Mesenchymal stem cell (in vitro differentiated cells and primary cell): Measurements from ENCODE around the gene ADCYAP1R1.

ENCODE experiments used
- DNase-seq: peaks from one replicate; pipeline ENCODE4 v3.0.0-alpha.2; 2013
- H2AFZ ChIP-seq: one replicate; pipeline ENCODE4 v1.6.1; 2013; ENCODE audit warnings: low read depth, mild to moderate bottlenecking, control low read depth, inconsistent platforms, low read length, moderate library complexity
- H2AK5ac ChIP-seq: 2 replicates; pipeline ENCODE4 v1.6.1; 2013; ENCODE audit warnings: low read length, moderate library complexity, mild to moderate bottlenecking, inconsistent platforms; ENCODE audit not compliant: severe bottlenecking
- H2BK120ac ChIP-seq: one replicate; pipeline ENCODE4 v1.6.1; 2013; ENCODE audit warnings: low read depth, mild to moderate bottlenecking, inconsistent platforms, low read length, moderate library complexity
- H2BK12ac ChIP-seq, 2 experiments: one replicate each; pipeline ENCODE4 v1.6.1; 2013; ENCODE audit warnings: inconsistent platforms in 2 of 2, low read length in 2 of 2, mild to moderate bottlenecking in 2 of 2, moderate library complexity in 2 of 2, control low read depth in 1 of 2
- H2BK15ac ChIP-seq: one replicate; pipeline ENCODE4 v1.6.1; 2013; ENCODE audit warnings: mild to moderate bottlenecking, low read depth, inconsistent platforms; ENCODE audit not compliant: poor library complexity, severe bottlenecking
- H2BK5ac ChIP-seq: 2 replicates; pipeline ENCODE4 v1.6.1; 2013; ENCODE audit warnings: low read depth, mild to moderate bottlenecking, low read length, control low read depth, inconsistent platforms; ENCODE audit not compliant: poor library complexity, severe bottlenecking
- H3K14ac ChIP-seq, 2 experiments: one replicate each; pipeline ENCODE4 v1.6.1; 2013; ENCODE audit warnings: inconsistent platforms in 2 of 2, low read length in 2 of 2, control low read depth in 1 of 2, mild to moderate bottlenecking in 1 of 2, moderate library complexity in 1 of 2
- H3K18ac ChIP-seq, 2 experiments: one replicate each; pipeline ENCODE4 v1.6.1; 2013; ENCODE audit warnings: inconsistent platforms in 2 of 2, low read length in 2 of 2, control low read depth in 1 of 2, low read depth in 1 of 2, mild to moderate bottlenecking in 1 of 2
- H3K23ac ChIP-seq, 2 experiments: one replicate each; pipeline ENCODE4 v1.6.1; 2013; ENCODE audit warnings: inconsistent platforms in 2 of 2, low read length in 2 of 2, mild to moderate bottlenecking in 2 of 2, moderate library complexity in 2 of 2, control low read depth in 1 of 2
- H3K27ac ChIP-seq: 2 replicates; pipeline ENCODE4 v1.5.1; 2013; ENCODE audit warnings: mild to moderate bottlenecking, moderate library complexity, low read length, control low read depth, inconsistent platforms; ENCODE audit not compliant: poor library complexity, severe bottlenecking
- H3K27me3 ChIP-seq, 2 experiments: 2 replicates each; pipeline versions ENCODE4 v1.6.1 to v1.7.0; 2013; ENCODE audit warnings: low read length in 2 of 2, mild to moderate bottlenecking in 2 of 2, moderate library complexity in 2 of 2, control low read depth in 1 of 2, inconsistent platforms in 1 of 2; ENCODE audit not compliant: control insufficient read depth in 1 of 2, insufficient read depth in 1 of 2
- H3K36me3 ChIP-seq, 2 experiments: 2 replicates each; pipeline versions ENCODE4 v1.6.1 to v1.7.0; 2013; ENCODE audit warnings: low read length in 2 of 2, control low read depth in 1 of 2, inconsistent platforms in 1 of 2, low read depth in 1 of 2, mild to moderate bottlenecking in 1 of 2; ENCODE audit not compliant: insufficient read depth in 2 of 2, control insufficient read depth in 1 of 2
- H3K4ac ChIP-seq, 2 experiments: one replicate each; pipeline ENCODE4 v1.6.1; 2013; ENCODE audit warnings: inconsistent platforms in 2 of 2, low read length in 2 of 2, mild to moderate bottlenecking in 2 of 2, moderate library complexity in 2 of 2, control low read depth in 1 of 2, low read depth in 1 of 2
- H3K4me1 ChIP-seq: 2 replicates; pipeline ENCODE4 v1.6.1; 2013; ENCODE audit warnings: low read depth, low read length, control low read depth; ENCODE audit not compliant: control insufficient read depth, insufficient read depth
- H3K4me2 ChIP-seq: 2 replicates; pipeline ENCODE4 v1.6.1; 2013; ENCODE audit warnings: low read length, mild to moderate bottlenecking, inconsistent platforms; ENCODE audit not compliant: poor library complexity, severe bottlenecking
- H3K4me3 ChIP-seq, 2 experiments: 2 replicates each; pipeline versions ENCODE4 v1.5.1 to v1.7.0; 2013; ENCODE audit warnings: low read length in 2 of 2, mild to moderate bottlenecking in 2 of 2, control low read depth in 1 of 2, low read depth in 1 of 2; ENCODE audit not compliant: insufficient read depth in 1 of 2
- H3K79me1 ChIP-seq: replicated peaks from 2 replicates; pipeline ENCODE4 v1.6.1; 2013; ENCODE audit warnings: mild to moderate bottlenecking, control low read depth, low read length, inconsistent platforms; ENCODE audit not compliant: poor library complexity, severe bottlenecking
- H3K9ac ChIP-seq: 2 replicates; pipeline ENCODE4 v1.7.0; 2013; ENCODE audit warnings: mild to moderate bottlenecking, low read length, moderate library complexity
- H3K9me3 ChIP-seq: 2 replicates; pipeline ENCODE4 v1.7.0; 2013; ENCODE audit warnings: mild to moderate bottlenecking, low read length; ENCODE audit not compliant: control insufficient read depth
- H4K8ac ChIP-seq: one replicate; pipeline ENCODE4 v1.6.1; 2013; ENCODE audit warnings: inconsistent platforms, mild to moderate bottlenecking, low read length, moderate library complexity
- H4K91ac ChIP-seq: one replicate; pipeline ENCODE4 v1.6.1; 2013; ENCODE audit warnings: mild to moderate bottlenecking, low read length, inconsistent platforms
- WGBS: methylation state at CpG from one replicate; pipeline ENCODE4 v1.1.7; 2013; ENCODE audit warnings: mixed read lengths; 5-methylcytosine and 5-hydroxymethylcytosine counted together

ADCYAP1R1 gene

DNA sequence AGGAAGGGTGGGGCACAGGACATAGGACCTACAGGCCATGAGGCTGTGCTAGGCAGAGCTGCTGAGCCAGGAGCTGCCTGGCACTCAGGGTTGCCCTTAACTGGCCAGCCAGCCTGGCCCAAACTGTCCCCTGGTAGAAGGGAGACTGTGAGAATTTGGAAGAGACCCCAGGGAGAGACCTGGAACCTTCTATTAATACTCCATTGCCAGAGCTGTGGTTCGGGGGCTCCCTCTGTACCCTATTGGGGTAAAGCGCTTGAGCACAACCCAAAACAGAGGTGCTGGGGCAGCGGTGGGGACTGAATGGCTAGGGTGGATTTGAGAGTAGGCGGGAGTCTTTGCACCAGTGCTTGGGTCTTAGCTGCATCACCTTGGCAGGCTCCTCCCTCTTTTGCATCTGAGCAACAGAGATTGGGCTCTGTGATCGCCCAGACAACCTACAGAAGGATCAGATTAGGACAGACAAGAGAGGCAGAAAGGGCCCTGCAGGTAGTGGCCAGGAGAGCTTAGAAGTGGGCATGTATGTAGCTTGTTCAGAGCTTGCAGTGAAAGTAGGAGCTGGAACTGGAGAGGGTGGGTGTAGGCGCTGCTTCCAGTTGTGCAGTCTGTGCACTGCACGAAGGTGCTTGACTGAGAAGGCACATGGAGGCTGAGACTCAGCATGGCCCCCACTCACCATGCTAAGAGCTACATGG, 53.3 kb downstream of the ADCYAP1R1 start:
- Histone ChIP-seq H3K23ac (no peak overlapping the region), H3K18ac (no peak overlapping the region), H2BK15ac (no peak overlapping the region), H3K14ac (no peak overlapping the region), H4K8ac (no peak overlapping the region), H3K4ac (no peak overlapping the region), H2BK5ac (no peak overlapping the region), H4K91ac (no peak overlapping the region), H2BK120ac (no peak overlapping the region), H3K4me1 (no peaks in the 10 kb centered on the region), H3K36me3 (no peaks in the 10 kb centered on the region), H3K4me2 (no peak overlapping the region), H2BK12ac (no peak overlapping the region), H3K79me1 (no peaks in the 10 kb centered on the region), H2AK5ac (no peak overlapping the region), H3K9ac (no peak overlapping the region), H2AFZ (no peak overlapping the region), H3K9me3 (no peaks in the 10 kb centered on the region), H3K27ac (no peak overlapping the region), H3K4me3 (no peak overlapping the region), H3K27me3 (peaks cover 14 to 62% of the 10 kb centered on the region in 2 experiments)
- 75% methylated on average over 7 of the region's 7 CpGs for WGBS
- no peak for DNase-seq

DNA sequence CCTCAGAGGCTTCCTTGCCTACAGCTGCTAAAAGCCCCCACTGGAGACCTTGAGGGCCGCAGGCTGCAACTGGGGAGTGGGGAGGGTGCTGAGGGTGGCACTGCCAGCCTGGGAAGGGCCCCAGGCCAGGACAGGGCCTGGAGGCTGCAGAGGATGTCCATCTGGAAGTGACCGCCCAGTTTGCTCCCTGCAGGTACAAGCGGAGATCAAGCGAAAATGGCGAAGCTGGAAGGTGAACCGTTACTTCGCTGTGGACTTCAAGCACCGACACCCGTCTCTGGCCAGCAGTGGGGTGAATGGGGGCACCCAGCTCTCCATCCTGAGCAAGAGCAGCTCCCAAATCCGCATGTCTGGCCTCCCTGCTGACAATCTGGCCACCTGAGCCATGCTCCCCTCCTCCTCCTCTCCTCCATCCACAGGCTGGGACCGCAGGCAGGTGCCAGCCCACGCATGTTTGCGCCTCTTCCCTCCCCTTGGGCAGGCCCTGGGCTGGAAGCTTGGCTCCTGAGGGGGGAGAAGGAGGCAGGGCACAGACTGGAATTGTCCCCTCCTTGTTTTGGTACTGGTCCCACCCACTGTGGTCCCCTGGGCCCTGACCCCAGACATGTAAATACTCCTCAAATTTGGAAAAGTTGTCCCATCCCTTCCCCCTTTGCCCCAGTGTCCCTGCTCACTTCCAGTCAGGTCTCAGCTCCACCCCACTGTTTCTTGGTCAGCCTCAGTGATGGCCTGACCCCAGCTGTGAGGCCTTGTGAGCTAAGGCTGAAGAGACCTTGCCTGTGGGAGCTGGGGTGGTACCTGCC, 54.4 kb downstream of the ADCYAP1R1 start:
- Histone ChIP-seq H3K9ac (no peak overlapping the region), H3K9me3 (no peaks in the 10 kb centered on the region), H3K36me3 (no peaks in the 10 kb centered on the region), H2AK5ac (no peak overlapping the region), H3K23ac (no peak overlapping the region), H3K79me1 (no peaks in the 10 kb centered on the region), H2BK12ac (no peak overlapping the region), H2AFZ (no peak overlapping the region), H3K14ac (no peak overlapping the region), H2BK120ac (no peak overlapping the region), H3K18ac (no peak overlapping the region), H3K4me1 (no peaks in the 10 kb centered on the region), H4K91ac (no peak overlapping the region), H3K4me3 (no peak overlapping the region), H3K4ac (no peak overlapping the region), H2BK5ac (no peak overlapping the region), H3K27ac (no peak overlapping the region), H4K8ac (no peak overlapping the region), H3K27me3 (peaks cover 17 to 62% of the 10 kb centered on the region in 2 experiments), H2BK15ac (no peak overlapping the region), H3K4me2 (no peak overlapping the region)
- WGBS: 77% methylated on average over 11 of the region's 13 CpGs
- DNase-seq: no peak

DNA sequence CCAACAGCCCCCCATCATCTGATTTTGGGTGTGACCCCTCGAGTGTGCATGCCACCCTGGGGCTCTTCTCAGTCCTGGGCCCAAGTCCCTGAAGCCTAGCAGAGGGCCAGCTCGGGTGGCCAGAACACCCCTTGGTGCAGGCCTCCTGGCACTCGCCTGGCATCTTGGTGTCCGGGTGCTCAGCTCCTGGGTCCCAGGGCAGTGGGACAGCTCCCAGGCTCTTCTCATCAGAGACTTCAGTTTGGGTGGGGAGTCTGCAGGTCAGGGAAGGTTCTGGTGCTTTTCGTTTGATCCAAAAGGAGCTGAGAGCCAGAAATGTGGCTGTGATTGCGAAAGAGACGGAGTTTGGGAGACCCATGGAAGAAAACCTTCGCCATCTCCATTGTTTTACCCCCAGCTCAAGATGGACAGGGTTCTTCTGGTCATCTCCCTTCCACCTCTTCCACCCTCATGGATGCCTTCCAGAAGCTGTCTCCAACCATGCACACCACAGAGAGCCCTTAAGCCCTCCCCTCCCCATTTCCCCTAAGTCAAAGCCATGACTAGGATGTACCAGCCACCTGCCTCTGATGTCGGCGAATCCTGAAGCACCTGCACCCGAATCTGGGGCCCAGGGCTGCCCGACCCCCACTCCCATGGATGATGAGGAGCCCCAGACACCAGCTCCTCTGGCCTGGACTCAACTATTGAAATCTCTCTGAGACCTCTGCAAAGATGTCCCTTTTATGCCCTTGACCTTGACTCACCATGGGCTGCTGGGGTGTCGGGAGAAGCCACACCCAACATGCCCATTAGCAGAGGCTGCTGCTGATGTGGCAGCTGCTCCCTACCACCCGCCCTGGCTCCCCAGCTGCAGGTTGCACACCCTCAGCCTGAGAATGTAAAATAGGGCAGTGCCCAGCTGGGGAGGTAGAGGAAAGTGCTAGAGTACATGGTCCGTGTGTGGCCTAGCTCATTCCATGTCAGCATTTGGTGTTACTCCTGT, 55.3 kb downstream of the ADCYAP1R1 start:
- no peak overlapping the region for H2AK5ac ChIP-seq
- H3K4ac ChIP-seq: no peak overlapping the region
- no peak overlapping the region for H3K18ac ChIP-seq
- H2AFZ ChIP-seq: no peak overlapping the region
- no peak overlapping the region for H3K4me2 ChIP-seq
- H3K4me3 ChIP-seq: no peak overlapping the region
- 80% methylated on average over 15 of the region's 15 CpGs for WGBS
- H3K14ac ChIP-seq: no peak overlapping the region
- H4K91ac ChIP-seq: no peak overlapping the region
- no peaks in the 10 kb centered on the region for H3K4me1 ChIP-seq
- no peak overlapping the region for H3K9ac ChIP-seq
- H2BK5ac ChIP-seq: no peak overlapping the region
- H4K8ac ChIP-seq: no peak overlapping the region
- H2BK120ac ChIP-seq: no peak overlapping the region
- no peaks in the 10 kb centered on the region for H3K79me1 ChIP-seq
- no peak overlapping the region for H3K27ac ChIP-seq
- H3K27me3 ChIP-seq: peaks cover 19 to 54% of the 10 kb centered on the region in 2 experiments
- H3K23ac ChIP-seq: no peak overlapping the region
- no peak for DNase-seq
- no peaks in the 10 kb centered on the region for H3K9me3 ChIP-seq
- H3K36me3 ChIP-seq: no peaks in the 10 kb centered on the region
- no peak overlapping the region for H2BK15ac ChIP-seq
- no peak overlapping the region for H2BK12ac ChIP-seq
